Epithelial cell of umbilical artery (primary cell): ENCODE measurements around the gene ZNF738. TPM values are rescaled to one million over a fixed set of nuclear protein-coding genes. Genes with fewer than 3 reads are reported as not detected.

Source experiments
- total RNA-seq: library from RNA; depleted of rRNA; stranded (reverse); fragments of >200 nt; gene quantifications from 2 replicates; pipeline ENCODE4 v1.2.3, GENCODE V29; 2014

The ZNF738 gene
- total RNA-seq = 6.8 and 7.1 TPM in 2 replicates

GRCh38 chr19:21358768-21359451 is at the start of gene ZNF738:
Gene ZNF738 (plus strand): TSS chr19:21359000. CDS start chr19:21359141, 141 bp downstream.

GRCh38 chr19:21328885-21329605 is 29.8 kb upstream of the ZNF738 start, which contains the start of gene ZNF708:
Gene ZNF708 (minus strand): TSS chr19:21329410. CDS start chr19:21329212, 198 bp downstream.

DNA sequence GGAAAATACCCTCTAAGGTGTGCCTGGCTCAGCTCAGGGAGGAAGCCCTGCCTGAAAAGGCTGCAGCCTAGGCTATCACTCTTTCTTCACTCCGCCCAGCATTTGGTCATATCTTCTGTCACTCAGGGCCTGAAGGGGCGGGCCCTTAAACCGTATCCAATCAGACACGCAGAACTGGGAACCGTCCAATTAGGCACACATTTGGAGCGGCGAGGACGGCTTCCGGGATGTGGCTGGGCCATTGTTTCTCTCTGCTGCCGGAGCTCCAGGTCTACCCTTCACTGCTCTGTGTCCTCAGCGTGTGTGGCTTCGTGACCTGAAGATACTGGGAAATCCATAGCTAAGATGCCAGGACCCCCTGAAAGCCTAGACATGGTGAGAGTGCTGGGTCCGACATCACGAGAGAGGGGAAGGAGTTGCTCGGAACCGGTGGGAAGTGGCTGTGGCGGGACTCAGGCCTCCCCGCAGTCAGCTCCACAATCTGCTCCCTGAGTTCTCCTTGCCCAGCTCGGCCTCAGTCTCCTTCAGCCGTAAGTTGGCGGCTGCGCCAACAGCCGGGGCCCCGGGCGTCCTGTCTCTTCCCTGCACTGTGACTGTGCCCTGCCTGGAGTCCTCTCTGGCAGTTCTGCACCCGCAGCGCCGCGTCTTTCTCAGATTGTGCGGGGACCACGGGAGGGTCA is 38.2 kb downstream of the ZNF738 start, which contains the start of gene ZNF493:
ZNF493 (plus strand) TSS at position 241 of the 680 bp plus-strand sequence; CDS start at position 346, 105 bp downstream.

Other genes with a start within 250 kb of the ZNF738 start
- gene ZNF431, start 217.0 kb upstream of the ZNF738 start, total RNA-seq = 2.6 and 4.0 TPM in 2 replicates
- gene ZNF708, start 29.6 kb upstream of the ZNF738 start, total RNA-seq = 5.9 and 8.4 TPM in 2 replicates
- 6.5 and 7.0 TPM in 2 replicates for gene ZNF493, start 38.1 kb downstream of the ZNF738 start, total RNA-seq
- 1.6 and 2.4 TPM in 2 replicates for gene ZNF429, start 146.6 kb downstream of the ZNF738 start, total RNA-seq